Naive thymus-derived CD8-positive, alpha-beta T cell (primary cell): ENCODE data around the gene TM7SF2. TPM values are rescaled to one million over a fixed set of nuclear protein-coding genes. Genes with fewer than 3 reads are reported as not detected.
"Not testable (repeated sequence)": the region's sequence is repeated elsewhere in the genome, so short reads cannot be mapped to it uniquely, and the experiment has no call there.

Experiments used
- ATAC-seq, 2 donors: fragments of 150-1000 bp; cut with Tn5 transposase in 1 of 2; sonication (Bioruptor Pico), chemical (Tn5 transposase) in 1 of 2; 1 replicate in 1 of 2; 2 replicates in 1 of 2; pipeline ENCODE4 v1.10.0; 2021; ENCODE audit warnings: mild to moderate bottlenecking in 2 of 2, moderate library complexity in 2 of 2
- POLR2A ChIA-PET: fragments of 350-600 bp; sonication (Branson Sonifier 250); formaldehyde crosslinking; loops from one replicate; lab custom pipeline; 2021; ENCODE audit warnings: antibody characterized with exemption; lab: Charles Lee
- DNase-seq, 10 donors: peaks; one replicate each; pipeline versions ENCODE4 v3.0.0 to v3.0.0-alpha.2; 2020 to 2022
- H3K27ac Mint-ChIP-seq, 10 donors: one replicate each; pipeline ENCODE4 v1.8.0; 2020 to 2022; ENCODE audit warnings: mild to moderate bottlenecking in 10 of 10, mixed read lengths in 10 of 10, moderate library complexity in 4 of 10, inconsistent platforms in 1 of 10
- H3K27me3 Mint-ChIP-seq, 5 donors: one replicate each; pipeline ENCODE4 v1.8.0; 2021 to 2022; ENCODE audit warnings: mixed read lengths in 5 of 5
- H3K36me3 Mint-ChIP-seq, 3 donors: one replicate each; pipeline ENCODE4 v1.8.0; 2020 to 2022; ENCODE audit warnings: mixed read lengths in 3 of 3, mild to moderate bottlenecking in 2 of 3, inconsistent platforms in 1 of 3
- H3K4me1 Mint-ChIP-seq, 4 donors: one replicate each; pipeline ENCODE4 v1.8.0; 2021 to 2022; ENCODE audit warnings: mixed read lengths in 4 of 4
- H3K4me3 Mint-ChIP-seq, 10 donors: one replicate each; pipeline ENCODE4 v1.8.0; 2020 to 2022; ENCODE audit warnings: mild to moderate bottlenecking in 10 of 10, mixed read lengths in 10 of 10, moderate library complexity in 6 of 10, inconsistent platforms in 1 of 10
- H3K9me3 Mint-ChIP-seq, 9 donors: one replicate each; pipeline ENCODE4 v1.8.0; 2020 to 2022; ENCODE audit warnings: mixed read lengths in 9 of 9, mild to moderate bottlenecking in 3 of 9, inconsistent platforms in 1 of 9, moderate library complexity in 1 of 9
- polyA plus RNA-seq, 3 donors: library from polyadenylated mRNA; unstranded; fragments of 300-500 nt; fragmentation: Illumina TruSeq; gene quantifications; one replicate each; pipeline ENCODE4 v1.2.3, GENCODE V29; 2021
- total RNA-seq, 8 experiments: library from RNA in 2 of 8; stranded (reverse) in 2 of 8; gene quantifications; one replicate each; pipeline ENCODE4 v1.2.3 and lab custom pipeline; 2021 to 2026

Gene TM7SF2
- total and polyA plus RNA-seq, 5 experiments from 2014 or later: 17.4 to 29.2 (median 22.6) TPM

GRCh38 chr11:65117206-65118096, 5.8 kb downstream of the TM7SF2 start, which contains the start of gene ZNHIT2:
ZNHIT2 (minus strand) TSS chr11:65117701; CDS start chr11:65117653, 48 bp downstream.
- Mint-ChIP-seq H3K4me3 (peak within 1 kb of the TSS; percentile 87 to 94 (median 90)), H3K9me3 (no peaks in the 10 kb centered on the region), H3K27me3 (no peaks in the 10 kb centered on the region), H3K27ac (peak within 1 kb of the TSS; percentile 82 to 99 (median 97)), H3K4me1 (peaks cover 24 to 71% (median 51%) of the 10 kb centered on the region in 4 donors), H3K36me3 (peaks cover 3 to 40% (median 6%) of the 10 kb centered on the region in 3 donors)
- POLR2A ChIA-PET: interaction anchor here (0.5 to 3.8 kb wide), 40 partner anchors 9 to 1230 kb away, joined by 3 to 42 read pairs (median 5); partner anchors contain the start of genes ARL2, B4GAT1, CAPN1 and CDCA5
- ATAC-seq: peak; percentile 60 to 66
- peak; percentile 96 to 100 (median 100) for DNase-seq

GRCh38 chr11:65118097-65118837, 6.6 kb downstream of the TM7SF2 start:
- no peaks in the 10 kb centered on the region for H3K27me3 Mint-ChIP-seq
- peak overlapping the region; percentile 82 to 99 (median 97) for H3K27ac Mint-ChIP-seq
- H3K9me3 Mint-ChIP-seq: no peaks in the 10 kb centered on the region
- H3K36me3 Mint-ChIP-seq: peaks cover 3 to 40% (median 6%) of the 10 kb centered on the region in 3 donors
- peaks cover 20 to 72% (median 54%) of the 10 kb centered on the region in 4 donors for H3K4me1 Mint-ChIP-seq
- no peak for DNase-seq
- ATAC-seq: no peak
- POLR2A ChIA-PET: interaction anchor here (0.7 to 3.8 kb wide), 30 partner anchors 9 to 1229 kb away, joined by 3 to 42 read pairs (median 6); partner anchors contain the start of genes ARL2, B4GAT1, CAPN1 and CDCA5
- H3K4me3 Mint-ChIP-seq: peak overlapping the region in 9 of 10 donors; percentile 87 to 94 (median 90)

GRCh38 chr11:65118891-65119669, 7.4 kb downstream of the TM7SF2 start:
- ATAC-seq, H3K9me3 Mint-ChIP-seq, H3K27me3 Mint-ChIP-seq, DNase-seq: not testable (repeated sequence)
- H3K27ac Mint-ChIP-seq: peak overlapping the region in 9 of 10 donors; percentile 70 to 100 (median 97)
- peaks cover 3 to 41% (median 6%) of the 10 kb centered on the region in 3 donors for H3K36me3 Mint-ChIP-seq
- H3K4me3 Mint-ChIP-seq: peak overlapping the region in 3 of 10 donors; percentile 42 to 56 (median 50)
- POLR2A ChIA-PET: interaction anchor here (0.6 to 3.3 kb wide), 8 partner anchors 10 to 340 kb away, joined by 3 to 38 read pairs (median 14); partner anchors contain the start of genes ARL2, SF1 and VPS51
- peaks cover 16 to 67% (median 52%) of the 10 kb centered on the region in 4 donors for H3K4me1 Mint-ChIP-seq

- H3K27me3 Mint-ChIP-seq: no peaks in the 10 kb centered on the region
- H3K9me3 Mint-ChIP-seq: no peaks in the 10 kb centered on the region
- H3K4me3 Mint-ChIP-seq: peak overlapping the region in 4 of 10 donors; percentile 42 to 98 (median 53)
- peaks cover 19 to 67% (median 51%) of the 10 kb centered on the region in 4 donors for H3K4me1 Mint-ChIP-seq
- peaks cover 3 to 46% (median 6%) of the 10 kb centered on the region in 3 donors for H3K36me3 Mint-ChIP-seq
- ATAC-seq (no peak), DNase-seq (no peak)
- peak overlapping the region; percentile 48 to 100 (median 100) for H3K27ac Mint-ChIP-seq
- POLR2A ChIA-PET: interaction anchor here (0.6 to 7.5 kb wide), 7 partner anchors 9 to 1205 kb away, joined by 3 to 135 read pairs (median 23); partner anchors contain the start of genes ARL2, SYVN1, TM7SF2 and VPS51
Observed at GRCh38 chr11:65119670-65119995, 8.0 kb downstream of the TM7SF2 start.

DNA sequence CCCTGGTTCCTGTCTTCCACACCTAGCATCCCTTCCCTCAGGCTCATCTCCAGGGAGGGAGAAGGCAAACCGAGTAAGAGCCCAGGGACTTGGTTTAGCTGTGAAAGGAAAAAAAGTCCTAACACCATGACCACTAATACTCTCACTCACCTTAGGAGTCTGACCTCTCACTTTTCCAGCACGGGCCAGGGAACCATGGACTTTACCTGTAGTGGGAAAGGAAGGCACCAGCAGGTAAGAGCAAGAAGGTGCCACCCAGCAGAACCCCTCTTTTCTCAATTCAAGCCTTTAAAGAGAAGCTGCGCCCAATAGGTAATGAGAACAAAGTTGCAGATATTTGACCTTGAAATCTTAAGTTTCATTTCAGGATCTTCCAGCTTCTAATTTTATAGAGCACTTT, 9.2 kb downstream of the TM7SF2 start:
- Mint-ChIP-seq H3K27ac (peak overlapping the region; percentile 98 to 100 (median 100)), H3K27me3 (no peaks in the 10 kb centered on the region), H3K4me1 (peaks cover 19 to 60% (median 48%) of the 10 kb centered on the region in 4 donors), H3K36me3 (peaks cover 3 to 58% (median 6%) of the 10 kb centered on the region in 3 donors), H3K4me3 (peak overlapping the region; percentile 96 to 100 (median 98)), H3K9me3 (no peaks in the 10 kb centered on the region)
- POLR2A ChIA-PET: interaction anchor here (0.5 to 7.5 kb wide), 17 partner anchors 10 to 1135 kb away, joined by 3 to 135 read pairs (median 12); partner anchors contain the start of genes ARL2, CAPN1, CDCA5 and POLA2
- ATAC-seq (no peak), DNase-seq (peak in 1 of 10 donors; percentile 0)

- Mint-ChIP-seq H3K27ac (peak overlapping the region; percentile 98 to 100 (median 100)), H3K27me3 (no peaks in the 10 kb centered on the region), H3K9me3 (no peaks in the 10 kb centered on the region), H3K4me1 (peaks cover 19 to 59% (median 45%) of the 10 kb centered on the region in 4 donors), H3K4me3 (peak overlapping the region; percentile 96 to 100 (median 98)), H3K36me3 (peaks cover 3 to 63% (median 6%) of the 10 kb centered on the region in 3 donors)
- DNase-seq (peak in 3 of 10 donors; percentile 9 to 36 (median 26)), ATAC-seq (no peak)
- POLR2A ChIA-PET: interaction anchor here (0.6 to 7.5 kb wide), 27 partner anchors 10 to 454 kb away, joined by 3 to 135 read pairs (median 6); partner anchors contain the start of genes ARL2, CAPN1, CDCA5 and DPF2
Observed at GRCh38 chr11:65121447-65121864, 9.8 kb downstream of the TM7SF2 start.

GRCh38 chr11:65121865-65122696, 10.4 kb downstream of the TM7SF2 start, which contains the start of the genes FAU and MRPL49:
FAU (minus strand) TSS chr11:65122134; CDS start chr11:65121813, 321 bp downstream.
MRPL49 (plus strand) TSS chr11:65122321; CDS start chr11:65122347, 26 bp downstream.
- Mint-ChIP-seq H3K9me3 (no peaks in the 10 kb centered on the region), H3K27me3 (no peaks in the 10 kb centered on the region), H3K4me3 (peak within 1 kb of the TSS; percentile 96 to 100 (median 98)), H3K4me1 (peaks cover 16 to 54% (median 41%) of the 10 kb centered on the region in 4 donors), H3K36me3 (peaks cover 3 to 66% (median 6%) of the 10 kb centered on the region in 3 donors), H3K27ac (peak within 1 kb of the TSS; percentile 98 to 100 (median 100))
- POLR2A ChIA-PET: interaction anchor here (0.5 to 7.5 kb wide), 34 partner anchors 9 to 776 kb away, joined by 3 to 135 read pairs (median 5); partner anchors contain the start of genes ARL2, CAPN1, CDCA5 and DPF2
- peak; percentile 80 to 83 for ATAC-seq
- DNase-seq: peak; percentile 89 to 99 (median 98)

- peak overlapping the region in 7 of 10 donors; percentile 20 to 90 (median 68) for H3K27ac Mint-ChIP-seq
- POLR2A ChIA-PET: interaction anchor here (1.5 to 7.5 kb wide), 3 partner anchors 11 to 28 kb away, joined by 5 to 135 read pairs (median 101); partner anchors contain the start of genes SYVN1, TM7SF2 and VPS51
- H3K4me3 Mint-ChIP-seq: peak overlapping the region in 8 of 10 donors; percentile 16 to 64 (median 35)
- no peak for DNase-seq
- H3K36me3 Mint-ChIP-seq: peaks cover 0 to 68% (median 5%) of the 10 kb centered on the region in 3 donors
- ATAC-seq: no peak
- H3K4me1 Mint-ChIP-seq: peaks cover 11 to 38% (median 32%) of the 10 kb centered on the region in 4 donors
- H3K9me3 Mint-ChIP-seq: no peaks in the 10 kb centered on the region
- no peaks in the 10 kb centered on the region for H3K27me3 Mint-ChIP-seq
Observed at GRCh38 chr11:65124480-65125196, 13.0 kb downstream of the TM7SF2 start.

DNA sequence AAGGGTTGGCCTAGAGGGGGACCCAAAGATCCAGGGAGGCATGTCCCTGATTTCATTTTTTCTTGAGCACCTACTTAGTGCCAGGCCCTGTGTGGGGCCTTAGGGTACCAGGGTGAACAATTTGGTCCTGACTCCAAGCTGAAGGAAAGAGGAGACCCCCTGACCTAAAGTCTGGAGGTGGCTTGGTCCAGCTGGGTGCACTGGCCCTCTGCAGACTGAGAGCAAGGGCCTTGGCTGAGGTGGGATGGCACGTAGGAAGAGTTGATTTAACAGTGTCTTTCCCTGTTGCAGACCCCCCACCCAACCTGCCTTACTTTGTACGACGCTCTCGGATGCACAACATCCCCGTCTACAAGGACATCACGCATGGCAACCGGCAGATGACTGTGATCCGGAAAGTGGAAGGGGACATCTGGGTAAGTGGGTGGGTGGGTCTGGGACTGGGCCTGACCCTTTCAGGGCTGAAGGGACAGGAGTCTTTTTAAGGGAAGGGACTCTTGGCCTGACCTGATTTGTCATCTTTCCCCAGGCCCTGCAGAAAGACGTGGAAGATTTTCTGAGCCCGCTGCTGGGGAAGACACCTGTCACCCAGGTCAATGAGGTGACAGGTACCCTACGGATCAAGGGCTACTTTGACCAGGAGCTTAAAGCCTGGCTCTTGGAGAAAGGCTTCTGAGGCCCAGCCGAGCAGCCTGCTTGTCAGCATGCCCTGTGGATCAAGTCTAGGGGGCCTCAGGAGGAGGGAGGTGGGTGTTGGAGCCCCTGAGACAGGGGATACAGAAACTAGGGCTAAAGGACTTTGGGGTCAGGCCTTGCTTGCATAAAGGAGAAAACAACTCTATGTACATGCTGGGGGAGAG, 13.8 kb downstream of the TM7SF2 start:
- Mint-ChIP-seq H3K36me3 (peaks cover 0 to 68% (median under 1%) of the 10 kb centered on the region in 3 donors), H3K4me1 (peaks cover 11 to 34% (median 30%) of the 10 kb centered on the region in 4 donors), H3K9me3 (no peaks in the 10 kb centered on the region), H3K4me3 (peak overlapping the region in 2 of 10 donors; percentile 2 to 20), H3K27me3 (no peaks in the 10 kb centered on the region), H3K27ac (peak overlapping the region in 2 of 10 donors; percentile 68 to 70)
- DNase-seq: no peak
- POLR2A ChIA-PET: interaction anchor here (0.5 to 7.5 kb wide), 5 partner anchors 10 to 111 kb away, joined by 3 to 135 read pairs (median 6); partner anchors contain the start of genes ARL2, SYVN1, TM7SF2 and VPS51
- ATAC-seq: no peak
